GM21526 (cell line): ENCODE results near the gene TOMM6.
"Not testable (repeated sequence)": the region's sequence is repeated elsewhere in the genome, so short reads cannot be mapped to it uniquely, and the experiment has no call there.

Source experiments
- ATAC-seq: cut with Tn5 transposase; IDR thresholded peaks from one replicate; pipeline ENCODE4 v1.9.1; 2021; ENCODE audit warnings: moderate library complexity; ENCODE audit not compliant: unreplicated experiment, low FRiP score

Gene TOMM6

DNA sequence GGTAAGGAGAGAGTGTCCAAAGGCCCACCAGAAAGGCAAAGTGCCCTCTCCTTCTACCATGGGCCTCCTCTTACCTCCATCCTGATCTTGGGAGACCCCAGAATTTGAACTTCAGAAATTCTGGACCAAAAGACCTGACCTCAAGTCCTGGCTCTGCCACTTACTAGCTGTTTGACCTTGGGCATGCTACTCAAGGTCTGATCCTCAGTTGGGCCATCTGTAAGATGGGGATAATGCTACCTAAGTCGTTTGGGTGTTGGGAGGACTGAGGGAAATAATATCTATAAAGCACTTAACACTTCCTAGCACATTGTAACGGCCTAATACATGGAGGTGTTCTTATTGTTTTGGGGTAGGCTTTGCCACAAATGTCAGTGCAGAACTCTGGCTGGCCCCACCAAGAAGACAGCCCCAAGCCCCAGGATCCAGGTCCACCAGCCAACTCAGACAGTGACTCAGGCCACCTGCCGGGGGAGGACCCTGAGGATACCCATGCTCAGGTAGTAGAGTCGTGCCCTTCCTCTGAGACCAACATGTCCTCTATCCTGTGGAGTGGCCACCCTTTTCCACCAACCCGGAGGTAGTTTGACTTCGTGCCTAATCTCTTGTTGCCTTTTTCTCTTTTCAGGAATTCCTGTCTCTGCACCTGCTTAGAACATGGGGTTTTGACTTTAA lies 4.3 kb upstream of the TOMM6 start:
- no peak for ATAC-seq

DNA sequence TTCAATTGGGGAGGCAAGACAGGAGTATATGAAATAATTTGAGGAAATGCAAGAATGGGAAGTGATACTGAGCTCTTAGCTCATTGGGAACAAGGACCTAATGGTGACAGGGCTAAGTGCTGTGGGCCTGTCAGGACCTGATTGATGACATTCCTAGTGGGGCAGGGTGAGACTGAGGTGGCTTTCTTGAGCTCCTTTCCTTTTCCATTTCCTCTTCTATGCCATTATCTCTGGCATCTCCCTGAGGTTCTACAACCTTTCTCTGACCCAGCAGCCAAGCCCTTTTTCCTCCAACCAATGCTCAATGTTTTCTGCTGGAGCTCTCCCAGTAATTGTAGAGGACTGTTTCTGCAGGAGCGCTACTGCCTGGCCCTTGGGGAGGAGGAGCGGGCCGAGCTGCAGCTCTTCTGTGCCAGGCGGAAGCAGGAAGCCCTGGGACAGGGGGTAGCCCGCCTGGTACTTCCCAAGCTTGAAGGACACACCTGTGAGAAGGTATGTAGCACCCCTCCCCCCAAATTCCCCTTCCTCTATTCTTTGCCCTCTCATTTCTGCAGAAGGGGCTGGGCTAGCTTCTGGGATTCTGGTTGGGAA lies 2.8 kb upstream of the TOMM6 start:
- ATAC-seq, result no peak

DNA sequence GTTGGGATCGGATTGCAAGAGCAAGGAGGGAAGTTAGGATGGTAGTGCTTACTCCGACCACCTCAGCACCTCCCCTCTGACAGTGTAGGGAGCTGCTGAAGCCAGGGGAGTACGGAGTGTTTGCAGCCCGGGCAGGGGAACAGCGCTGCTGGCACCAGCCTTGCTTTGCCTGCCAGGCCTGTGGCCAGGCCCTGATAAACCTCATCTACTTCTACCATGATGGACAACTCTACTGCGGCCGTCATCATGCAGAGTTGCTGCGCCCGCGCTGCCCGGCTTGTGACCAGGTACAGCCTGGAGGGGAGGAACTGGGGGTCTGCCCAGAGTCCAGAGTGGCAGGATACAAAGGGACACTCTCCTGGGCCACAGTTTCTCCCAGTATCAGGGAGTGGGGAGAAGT lies 2.2 kb upstream of the TOMM6 start:
- ATAC-seq, result no peak

GRCh38 chr6:41785689-41786450 lies 1.6 kb upstream of the TOMM6 start:
- ATAC-seq, result no peak

DNA sequence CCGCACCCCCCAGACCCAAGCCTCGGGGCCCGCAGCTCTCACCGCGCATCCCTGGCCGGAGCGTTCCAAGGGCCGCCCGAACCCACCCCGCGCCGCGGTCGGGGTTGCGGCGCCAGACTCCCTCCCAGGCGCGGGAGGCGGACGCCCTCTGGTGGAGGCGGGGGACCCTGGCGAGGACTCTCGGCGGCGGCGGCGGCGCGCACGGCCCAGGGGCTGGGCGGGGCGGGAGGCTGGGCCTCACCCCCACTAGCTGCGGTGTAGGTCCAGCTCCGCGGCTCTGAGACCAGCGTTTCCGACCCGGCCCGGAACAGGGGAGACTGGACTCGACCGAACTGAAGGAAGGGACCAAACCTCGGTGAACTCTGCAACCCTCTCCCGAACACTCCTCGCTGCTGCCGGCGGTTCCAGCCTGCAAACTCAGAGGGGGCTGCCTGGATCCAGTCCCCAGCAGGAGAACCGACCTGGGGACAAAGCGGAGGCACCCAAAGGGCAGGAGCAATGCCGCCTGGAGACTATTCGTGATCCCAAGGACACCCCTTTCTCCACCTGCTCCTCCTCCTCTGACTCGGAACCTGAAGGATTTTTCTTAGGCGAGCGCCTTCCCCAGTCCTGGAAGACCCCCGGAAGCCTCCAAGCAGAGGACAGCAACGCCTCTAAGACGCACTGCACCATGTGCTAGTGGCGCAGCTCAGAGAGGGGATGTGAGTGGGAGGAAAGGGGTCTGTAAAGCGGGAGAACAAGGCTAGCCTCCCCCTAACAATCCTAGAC lies 859 bp upstream of the TOMM6 start:
- ATAC-seq, result peak; percentile 60

DNA sequence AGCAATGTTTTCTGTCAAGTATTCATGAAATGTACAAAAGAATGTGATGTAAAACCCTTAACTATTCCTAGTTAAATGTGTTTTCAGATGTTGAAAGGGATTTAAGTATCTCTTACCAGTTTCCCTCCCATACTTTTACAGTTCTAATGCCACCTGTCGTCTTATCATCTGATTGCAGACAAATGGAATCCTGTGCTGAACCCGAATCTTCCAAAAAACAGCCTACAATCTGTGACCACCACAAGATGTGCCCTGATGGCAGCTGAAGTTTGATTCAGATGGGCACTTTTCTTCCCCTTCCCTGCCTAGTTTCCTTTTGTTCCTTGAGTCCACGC lies 1.9 kb downstream of the TOMM6 start:
- ATAC-seq, result no peak

- ATAC-seq, result no peak
Observed at GRCh38 chr6:41790045-41790444, 2.6 kb downstream of the TOMM6 start.

DNA sequence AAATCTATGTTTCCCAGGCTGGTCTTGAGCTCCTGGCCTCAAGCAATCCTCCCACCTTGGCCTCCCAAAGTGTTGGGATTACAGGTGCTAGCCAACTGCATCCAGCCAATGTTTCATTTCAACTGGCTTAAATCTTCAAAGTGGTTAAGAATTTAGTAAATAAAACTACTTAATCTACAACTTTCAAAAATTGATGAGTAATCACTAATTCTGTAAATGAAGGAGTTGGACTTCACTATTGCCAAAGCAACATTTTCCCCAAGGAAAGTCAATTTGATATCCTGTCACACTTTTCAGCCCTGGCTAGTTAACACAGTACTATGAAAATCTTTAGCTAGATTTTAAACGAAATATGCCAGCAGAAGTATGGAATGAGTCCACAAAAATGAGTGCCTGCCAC lies 3.8 kb downstream of the TOMM6 start:
- ATAC-seq, result no peak

DNA sequence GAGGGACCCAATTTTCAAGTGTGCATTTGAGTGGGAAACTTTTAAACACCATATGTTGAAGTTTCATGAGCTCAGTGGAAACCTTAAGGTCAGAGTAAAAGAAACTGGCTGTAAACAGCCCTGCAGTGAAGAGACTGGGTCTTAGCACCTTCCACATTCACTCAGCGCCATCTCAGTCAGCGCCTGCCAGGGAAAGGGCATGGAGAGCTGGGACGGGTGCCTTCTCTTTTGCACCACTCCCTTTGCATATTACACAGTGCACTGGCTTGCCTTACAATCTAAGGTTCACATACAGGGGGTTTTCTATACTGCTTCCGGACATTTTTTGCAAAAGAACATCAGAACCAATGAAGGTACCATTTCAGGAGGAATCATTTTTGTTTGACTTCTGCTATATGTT lies 4.5 kb downstream of the TOMM6 start:
- ATAC-seq, result no peak

DNA sequence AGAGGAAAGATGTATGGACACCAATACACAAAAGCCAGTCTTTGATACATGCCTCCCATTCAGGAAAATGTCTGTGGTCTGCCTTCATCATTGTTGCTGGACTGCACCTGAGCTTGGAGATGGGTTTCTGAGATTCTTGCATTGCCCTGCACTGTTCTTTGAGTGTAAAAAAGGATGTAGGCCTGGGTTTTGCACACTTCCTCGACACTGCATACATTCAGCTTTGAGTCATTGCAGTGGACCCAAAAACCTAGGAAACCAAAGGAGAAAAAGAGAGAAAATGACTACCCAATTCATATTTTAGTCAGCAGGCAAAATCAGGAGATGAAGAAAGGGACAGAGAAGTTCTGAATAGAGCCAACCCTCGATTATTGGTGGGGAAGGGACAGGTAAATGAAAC lies 9.0 kb downstream of the TOMM6 start:
- ATAC-seq, result no peak

GRCh38 chr6:41798901-41799558 lies 11.5 kb downstream of the TOMM6 start:
- ATAC-seq, result no peak

- no peak for ATAC-seq
Observed at GRCh38 chr6:41799559-41799911, 12.0 kb downstream of the TOMM6 start.

- no peak for ATAC-seq
Observed at GRCh38 chr6:41801380-41801779, 13.9 kb downstream of the TOMM6 start.

DNA sequence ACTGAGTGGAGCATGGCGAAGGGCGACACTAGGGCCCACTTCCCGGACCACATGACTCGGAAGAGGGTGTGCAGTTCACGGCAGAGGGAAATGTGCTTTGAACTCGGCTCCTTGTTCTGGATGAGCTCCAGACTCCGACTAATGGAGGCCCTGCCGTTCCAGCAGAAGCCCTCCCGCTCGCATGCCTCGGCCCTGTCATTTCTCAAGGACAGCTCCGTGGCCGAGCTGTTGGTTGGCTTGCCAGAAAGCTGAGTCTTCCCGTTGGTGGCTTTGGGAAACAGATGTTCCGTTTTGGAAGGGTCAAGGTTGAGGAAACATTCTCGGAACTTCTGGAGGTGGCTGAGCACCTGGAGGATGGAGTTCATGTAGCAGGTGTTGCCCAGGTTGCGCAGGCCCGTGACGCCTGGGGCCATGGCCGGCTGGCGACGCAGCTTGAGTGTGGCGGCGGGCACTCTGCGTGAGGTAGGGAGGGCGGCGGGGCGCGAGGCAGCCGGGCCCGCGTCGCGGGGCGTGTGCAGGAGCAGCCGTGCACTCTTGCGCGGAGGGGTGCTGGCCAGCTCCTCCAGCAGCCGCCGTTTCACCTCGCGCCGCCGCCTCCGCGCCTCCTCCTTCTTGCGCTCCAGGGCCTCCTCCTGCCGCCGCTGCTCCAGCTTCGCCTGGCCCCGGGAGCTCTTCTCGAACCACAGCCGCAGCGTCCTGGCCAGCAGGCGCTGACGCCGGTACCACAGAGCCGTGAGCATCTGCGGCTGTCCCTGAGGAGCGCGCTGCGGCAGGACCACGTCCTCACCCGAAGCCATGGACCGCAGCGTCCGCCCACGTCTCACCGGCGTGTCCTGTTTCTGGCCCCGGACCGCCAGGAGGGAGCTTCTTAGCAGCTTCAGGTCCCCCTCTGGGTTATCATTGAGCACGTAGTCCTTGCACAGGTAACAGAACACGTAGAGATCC lies 18.6 kb downstream of the TOMM6 start:
- no peak for ATAC-seq

GRCh38 chr6:41811095-41811494 lies 23.6 kb downstream of the TOMM6 start:
- no peak for ATAC-seq

GRCh38 chr6:41811946-41812345 lies 24.5 kb downstream of the TOMM6 start:
- ATAC-seq, result not testable (repeated sequence)

GRCh38 chr6:41813469-41813868 lies 26.0 kb downstream of the TOMM6 start:
- ATAC-seq, result no peak

DNA sequence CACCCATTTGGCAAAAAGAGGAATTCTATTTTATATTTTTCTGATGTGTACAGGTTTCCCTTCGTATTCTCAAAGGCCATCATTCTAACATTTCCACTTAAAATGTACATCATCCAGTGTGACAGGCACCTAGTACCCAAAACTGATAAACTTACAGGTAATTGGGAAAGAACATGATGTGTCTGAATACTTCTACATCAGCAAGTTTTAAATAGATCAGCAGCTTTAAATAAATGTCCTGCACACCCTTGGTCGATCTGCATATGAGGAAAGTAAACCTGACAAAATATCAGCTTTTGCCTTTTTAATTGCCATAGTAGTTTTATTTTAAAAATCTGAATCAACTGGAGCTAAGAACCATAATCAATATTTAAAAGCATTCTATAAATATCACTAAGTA lies 26.5 kb downstream of the TOMM6 start:
- no peak for ATAC-seq

GRCh38 chr6:41814629-41815028 lies 27.1 kb downstream of the TOMM6 start:
- no peak for ATAC-seq

GRCh38 chr6:41815587-41815986 lies 28.1 kb downstream of the TOMM6 start:
- ATAC-seq, result no peak
